Activated B cell treated with CpG ODN at 0.5 μM for 24 hours (primary cell): ENCODE measurements around the gene PICALM. TPM values are rescaled to one million over a fixed set of nuclear protein-coding genes. Genes with fewer than 3 reads are reported as not detected.

Experiments
- ATAC-seq: fragments of 200-7000 bp; cut with Tn5 transposase; one replicate; pipeline ENCODE4 v1.10.0; 2021; ENCODE audit warnings: low read depth, mild to moderate bottlenecking, moderate library complexity
- CTCF ChIA-PET: fragments of 350-600 bp; sonication (Branson Sonifier 250); formaldehyde crosslinking; loops from one replicate; lab custom pipeline; 2021; ENCODE audit warnings: antibody characterized with exemption; lab: Charles Lee
- POLR2A ChIA-PET: fragments of 350-600 bp; sonication (Branson Sonifier 250); formaldehyde crosslinking; loops from one replicate; lab custom pipeline; 2021; ENCODE audit warnings: antibody characterized with exemption; lab: Charles Lee
- DNase-seq: peaks from one replicate; pipeline ENCODE4 v3.0.0; 2022
- H3K27ac Mint-ChIP-seq: one replicate; pipeline ENCODE4 v1.8.0; 2020; ENCODE audit warnings: mixed read lengths
- H3K27me3 Mint-ChIP-seq: one replicate; pipeline ENCODE4 v1.8.0; 2021; ENCODE audit warnings: mixed read lengths
- H3K36me3 Mint-ChIP-seq: one replicate; pipeline ENCODE4 v1.8.0; 2021; ENCODE audit warnings: low read depth, mixed read lengths
- H3K4me1 Mint-ChIP-seq: one replicate; pipeline ENCODE4 v1.8.0; 2021; ENCODE audit warnings: mixed read lengths
- H3K4me3 Mint-ChIP-seq: one replicate; pipeline ENCODE4 v1.8.0; 2020; ENCODE audit warnings: mild to moderate bottlenecking, mixed read lengths
- H3K9me3 Mint-ChIP-seq: one replicate; pipeline ENCODE4 v1.8.0; 2020; ENCODE audit warnings: mixed read lengths
- CTCF ChIP-seq: fragments of 200-600 bp; IDR thresholded peaks from one replicate; pipeline ENCODE4 v1.8.0; 2022; ENCODE audit warnings: antibody characterized with exemption, mild to moderate bottlenecking
- intact Hi-C: fragments of 100-400 bp; cut with micrococcal nuclease; formaldehyde crosslinking; loops from one replicate; pipeline ENCODE4 v1.15.1; 2024
- total RNA-seq: library from RNA; stranded (reverse); gene quantifications from 2 replicates; pipeline ENCODE4 v1.2.3, GENCODE V29; 2022

The PICALM gene
- total RNA-seq, 1 donor from 2014 or later, result 139 TPM

- Mint-ChIP-seq H3K4me1 (no peaks in the 10 kb centered on the region), H3K9me3 (no peaks in the 10 kb centered on the region), H3K27me3 (peaks cover 22% of the 10 kb centered on the region), H3K4me3 (no peak overlapping the region), H3K36me3 (no peaks in the 10 kb centered on the region), H3K27ac (no peak overlapping the region)
- intact Hi-C loops, result no loop called here
- ATAC-seq (no peak), DNase-seq (no peak)
- POLR2A ChIA-PET, result no interaction called here
- TF ChIP-seq CTCF, result no peak
- CTCF ChIA-PET, result no interaction called here
These were observed 145.4 kb downstream of the PICALM start for GRCh38 chr11:85923455-85923854.

- TF ChIP-seq CTCF, result no peak
- intact Hi-C loops, result no loop called here
- Mint-ChIP-seq H3K27ac (no peak overlapping the region), H3K9me3 (no peaks in the 10 kb centered on the region), H3K4me3 (no peak overlapping the region), H3K27me3 (peaks cover 20% of the 10 kb centered on the region), H3K4me1 (no peaks in the 10 kb centered on the region), H3K36me3 (no peaks in the 10 kb centered on the region)
- DNase-seq (no peak), ATAC-seq (no peak)
- ChIA-PET POLR2A (no interaction called here), CTCF (no interaction called here)
These were observed 146.5 kb downstream of the PICALM start for GRCh38 chr11:85922367-85922766.

- intact Hi-C loops, result no loop called here
- POLR2A ChIA-PET, result no interaction called here
- no peak for ATAC-seq
- Mint-ChIP-seq H3K4me1 (no peaks in the 10 kb centered on the region), H3K4me3 (no peak overlapping the region), H3K36me3 (no peaks in the 10 kb centered on the region), H3K27me3 (peaks cover 20% of the 10 kb centered on the region), H3K9me3 (peaks cover 3% of the 10 kb centered on the region), H3K27ac (no peak overlapping the region)
- TF ChIP-seq CTCF, result no peak
- CTCF ChIA-PET, result no interaction called here
- no peak for DNase-seq
These were observed 149.7 kb downstream of the PICALM start for GRCh38 chr11:85918910-85919794.

- Mint-ChIP-seq H3K4me1 (no peaks in the 10 kb centered on the region), H3K27ac (no peak overlapping the region), H3K4me3 (no peak overlapping the region), H3K9me3 (peaks cover 3% of the 10 kb centered on the region), H3K27me3 (peaks cover 12% of the 10 kb centered on the region), H3K36me3 (no peaks in the 10 kb centered on the region)
- POLR2A ChIA-PET, result no interaction called here
- DNase-seq, result no peak
- ATAC-seq, result no peak
- intact Hi-C loops, result no loop called here
- no peak for TF ChIP-seq CTCF
- CTCF ChIA-PET, result no interaction called here
These were observed 154.5 kb downstream of the PICALM start for GRCh38 chr11:85914425-85914824.

- no peak overlapping the region for H3K27ac Mint-ChIP-seq
- no peak for TF ChIP-seq CTCF
- no peak overlapping the region for H3K4me3 Mint-ChIP-seq
- H3K27me3 Mint-ChIP-seq, result peaks cover 12% of the 10 kb centered on the region
- no peaks in the 10 kb centered on the region for H3K36me3 Mint-ChIP-seq
- no peak for ATAC-seq
- no peaks in the 10 kb centered on the region for H3K4me1 Mint-ChIP-seq
- intact Hi-C loops, result no loop called here
- peaks cover 3% of the 10 kb centered on the region for H3K9me3 Mint-ChIP-seq
- ChIA-PET CTCF (no interaction called here), POLR2A (no interaction called here)
- DNase-seq, result no peak
These were observed 155.4 kb downstream of the PICALM start for GRCh38 chr11:85913513-85913912.
